DND-41 (cell line): Measurements from ENCODE around the gene SLC44A1.

ENCODE experiments used
- ATAC-seq: fragments of 200-7000 bp; cut with Tn5 transposase; 3 replicates; pipeline ENCODE4 v1.9.1; 2021; ENCODE audit warnings: low read depth; ENCODE audit not compliant: insufficient read depth
- DNase-seq: peaks from one replicate; pipeline ENCODE4 v3.0.0-alpha.2; 2020
- H2AFZ ChIP-seq: 2 replicates; pipeline ENCODE4 v1.6.0; 2012; ENCODE audit warnings: low read depth, low read length
- H3K27ac ChIP-seq: 2 replicates; pipeline ENCODE4 v1.5.1; 2012; ENCODE audit warnings: low read length, inconsistent platforms
- H3K27me3 ChIP-seq: fragments of 200-600 bp; sonication (generic); 2 replicates; pipeline ENCODE4 v1.6.0; 2012; ENCODE audit warnings: low read length, mild to moderate bottlenecking, inconsistent platforms; ENCODE audit not compliant: insufficient read depth, poor library complexity
- H3K36me3 ChIP-seq: 2 replicates; pipeline ENCODE4 v1.5.1; 2012; ENCODE audit warnings: low read length, inconsistent platforms; ENCODE audit not compliant: insufficient read depth
- H3K4me1 ChIP-seq: 2 replicates; pipeline ENCODE4 v1.5.1; 2012; ENCODE audit warnings: mild to moderate bottlenecking, low read length; ENCODE audit not compliant: insufficient read depth
- H3K4me2 ChIP-seq: 2 replicates; pipeline ENCODE4 v1.6.0; 2012; ENCODE audit warnings: mild to moderate bottlenecking, moderate library complexity, low read length, inconsistent platforms; ENCODE audit not compliant: insufficient read depth
- H3K4me3 ChIP-seq, 2 experiments: fragments of 200-600 bp in 1 of 2; shearing (Covaris generic) in 1 of 2; 2 replicates each; pipeline ENCODE4 v1.5.1; 2012 to 2016; ENCODE audit warnings: inconsistent platforms in 2 of 2, low read length in 2 of 2, mild to moderate bottlenecking in 2 of 2, low read depth in 1 of 2, moderate library complexity in 1 of 2
- H3K79me2 ChIP-seq: 2 replicates; pipeline ENCODE4 v1.6.0; 2012; ENCODE audit warnings: low read length, inconsistent platforms; ENCODE audit not compliant: insufficient read depth
- H3K9ac ChIP-seq: 2 replicates; pipeline ENCODE4 v1.6.0; 2012; ENCODE audit warnings: low read depth, mild to moderate bottlenecking, inconsistent platforms, low read length, moderate library complexity
- H3K9me3 ChIP-seq: 2 replicates; pipeline ENCODE4 v1.5.1; 2012; ENCODE audit warnings: low read length, moderate library complexity, mild to moderate bottlenecking, inconsistent platforms; ENCODE audit not compliant: insufficient read depth, severe bottlenecking
- H4K20me1 ChIP-seq: 2 replicates; pipeline ENCODE4 v1.6.0; 2012; ENCODE audit warnings: low read length; ENCODE audit not compliant: insufficient read depth
- CTCF ChIP-seq: IDR thresholded peaks from 2 replicates; pipeline ENCODE4 v1.5.1; 2012; ENCODE audit warnings: borderline replicate concordance, low read length, moderate library complexity, mild to moderate bottlenecking; ENCODE audit not compliant: poor library complexity, severe bottlenecking; ENCODE audit errors: extremely low read depth
- EZH2 ChIP-seq: IDR thresholded peaks from 3 replicates; pipeline ENCODE4 v1.6.1; 2012; ENCODE audit warnings: borderline replicate concordance, low read depth, mild to moderate bottlenecking, moderate library complexity, low read length, inconsistent platforms; ENCODE audit not compliant: severe bottlenecking

Gene SLC44A1

GRCh38 chr9:105391288-105391687 is 146.8 kb downstream of the SLC44A1 start:
- Histone ChIP-seq H3K9ac (no peak overlapping the region), H3K36me3 (no peaks in the 10 kb centered on the region), H3K79me2 (no peaks in the 10 kb centered on the region), H3K4me1 (peaks cover 20% of the 10 kb centered on the region), H3K9me3 (no peaks in the 10 kb centered on the region), H2AFZ (no peak overlapping the region), H3K4me2 (no peak overlapping the region), H3K4me3 (no peak overlapping the region), H3K27ac (no peak overlapping the region), H3K27me3 (peaks cover 4% of the 10 kb centered on the region), H4K20me1 (no peaks in the 10 kb centered on the region)
- no peak for DNase-seq
- TF ChIP-seq EZH2 = no peak
- TF ChIP-seq CTCF = no peak
- ATAC-seq = no peak

GRCh38 chr9:105392531-105392930 is 148.1 kb downstream of the SLC44A1 start:
- H3K27ac ChIP-seq = no peak overlapping the region
- peaks cover 6% of the 10 kb centered on the region for H3K27me3 ChIP-seq
- H3K4me2 ChIP-seq = no peak overlapping the region
- no peak overlapping the region for H2AFZ ChIP-seq
- no peak overlapping the region for H3K4me3 ChIP-seq
- ATAC-seq = no peak
- DNase-seq = no peak
- H4K20me1 ChIP-seq = no peaks in the 10 kb centered on the region
- H3K9me3 ChIP-seq = no peaks in the 10 kb centered on the region
- no peaks in the 10 kb centered on the region for H3K79me2 ChIP-seq
- H3K9ac ChIP-seq = no peak overlapping the region
- TF ChIP-seq EZH2 (no peak), CTCF (no peak)
- no peaks in the 10 kb centered on the region for H3K36me3 ChIP-seq
- H3K4me1 ChIP-seq = peaks cover 10% of the 10 kb centered on the region; the same call in 1 of the 2 replicates

- TF ChIP-seq CTCF (no peak), EZH2 (no peak)
- H3K9me3 ChIP-seq = no peaks in the 10 kb centered on the region
- ATAC-seq = no peak
- no peak overlapping the region for H2AFZ ChIP-seq
- H3K4me1 ChIP-seq = peaks cover 3% of the 10 kb centered on the region; the same call in 1 of the 2 replicates
- no peak for DNase-seq
- no peaks in the 10 kb centered on the region for H4K20me1 ChIP-seq
- H3K4me2 ChIP-seq = no peak overlapping the region
- no peaks in the 10 kb centered on the region for H3K36me3 ChIP-seq
- H3K9ac ChIP-seq = no peak overlapping the region
- peaks cover 6% of the 10 kb centered on the region for H3K27me3 ChIP-seq
- H3K4me3 ChIP-seq = no peak overlapping the region
- no peak overlapping the region for H3K27ac ChIP-seq
- H3K79me2 ChIP-seq = no peaks in the 10 kb centered on the region
These were observed 149.3 kb downstream of the SLC44A1 start for GRCh38 chr9:105393576-105394344.
